Stimulated activated CD4-positive, alpha-beta T cell treated with anti-CD3 and anti-CD28 coated beads, Interleukin-12 subunit alpha, Interleukin-12 subunit beta, amount 100 ng/mL, for 24 hours (primary cell): ENCODE measurements around the gene AKR1A1.
"Not testable (repeated sequence)": the region's sequence is repeated elsewhere in the genome, so short reads cannot be mapped to it uniquely, and the experiment has no call there.

ENCODE experiments used
- DNase-seq, 2 experiments: peaks; one replicate each; pipeline ENCODE4 v3.0.0-alpha.2; 2020; ENCODE audit warnings: low read depth in 2 of 2

The AKR1A1 gene

DNA sequence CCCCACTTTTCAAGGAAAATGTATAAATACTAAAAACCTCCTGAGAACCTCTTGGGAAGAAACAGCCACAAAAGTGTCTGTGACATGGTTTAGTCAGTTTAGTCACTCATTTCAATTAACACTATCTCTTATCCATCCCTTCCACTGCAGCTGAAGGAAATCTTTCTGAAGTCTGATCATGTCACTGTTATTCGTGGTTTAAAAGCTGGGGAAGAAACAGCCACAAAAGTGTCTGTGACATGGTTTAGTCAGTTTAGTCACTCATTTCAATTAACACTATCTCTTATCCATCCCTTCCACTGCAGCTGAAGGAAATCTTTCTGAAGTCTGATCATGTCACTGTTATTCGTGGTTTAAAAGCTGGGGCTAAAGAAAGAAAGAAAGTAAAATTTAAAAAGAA, 27.1 kb upstream of the AKR1A1 start:
- DNase-seq: not testable (repeated sequence)

DNA sequence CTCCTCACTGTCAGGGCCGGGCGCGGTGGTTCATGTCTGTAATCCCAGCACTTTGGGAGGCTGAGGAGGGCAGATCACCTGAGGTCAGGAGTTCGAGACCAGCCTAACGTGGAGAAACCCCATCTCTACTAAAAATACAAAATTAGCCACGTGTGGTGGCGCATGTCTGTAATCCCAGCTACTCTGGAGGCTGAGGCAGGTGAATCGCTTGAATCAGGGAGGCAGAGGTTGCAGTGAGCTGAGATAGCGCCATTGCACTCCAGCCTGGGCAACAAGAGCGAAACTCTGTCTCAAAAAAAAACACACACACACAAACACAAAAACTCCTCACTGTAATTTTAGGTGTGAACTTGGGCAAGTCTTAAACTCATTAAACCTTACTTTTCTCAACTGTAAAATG, 26.7 kb upstream of the AKR1A1 start:
- DNase-seq: not testable (repeated sequence)

DNA sequence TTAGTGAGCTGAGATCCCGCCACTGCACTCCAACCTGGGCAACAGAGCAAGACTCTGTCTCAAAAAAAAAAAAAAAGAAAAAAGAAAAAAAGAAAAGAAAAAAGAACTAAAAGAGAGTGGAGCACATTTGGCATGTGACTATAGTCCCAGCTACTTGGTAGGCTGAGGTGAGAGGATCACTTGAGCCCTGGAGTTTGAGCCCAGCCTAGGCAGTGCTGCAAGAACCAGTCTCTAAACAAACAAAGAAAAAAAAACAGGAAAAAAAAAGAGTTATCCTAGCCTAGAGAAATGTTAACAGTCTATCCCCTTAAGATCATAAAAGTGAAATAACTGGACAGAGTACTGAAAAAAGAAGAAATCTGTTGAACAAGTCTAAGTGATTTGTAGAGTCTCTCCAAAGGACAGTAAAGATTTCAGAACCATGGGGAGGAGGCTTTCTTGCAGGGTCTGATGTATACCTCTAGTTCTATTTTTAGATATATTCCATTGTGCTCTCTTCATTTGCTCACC, 24.4 kb upstream of the AKR1A1 start:
- DNase-seq: no peak

DNA sequence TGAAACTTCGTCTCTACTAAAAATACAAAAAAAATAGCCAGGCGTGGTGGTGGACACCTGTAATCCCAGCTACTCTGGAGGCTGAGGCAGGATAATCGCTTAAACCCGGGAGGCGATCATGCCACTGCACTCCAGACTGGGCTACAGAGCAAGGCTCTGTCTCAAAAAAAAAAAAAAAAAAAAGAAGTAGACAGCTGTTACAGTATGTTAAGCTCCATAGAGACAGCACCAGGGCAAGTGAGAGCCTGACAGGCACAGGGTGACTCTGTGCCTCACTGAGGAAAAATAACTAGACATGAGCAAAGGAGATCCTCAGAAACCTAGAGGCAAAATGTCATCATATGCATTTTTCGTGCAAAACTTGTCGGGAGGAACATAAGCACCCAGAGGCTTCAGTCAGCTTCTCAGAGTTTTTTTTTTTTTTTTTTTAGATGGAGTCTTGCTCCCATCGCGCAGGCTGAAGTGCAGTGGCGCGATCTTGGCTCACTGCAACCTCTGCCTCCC, 19.9 kb upstream of the AKR1A1 start:
- DNase-seq: no peak

DNA sequence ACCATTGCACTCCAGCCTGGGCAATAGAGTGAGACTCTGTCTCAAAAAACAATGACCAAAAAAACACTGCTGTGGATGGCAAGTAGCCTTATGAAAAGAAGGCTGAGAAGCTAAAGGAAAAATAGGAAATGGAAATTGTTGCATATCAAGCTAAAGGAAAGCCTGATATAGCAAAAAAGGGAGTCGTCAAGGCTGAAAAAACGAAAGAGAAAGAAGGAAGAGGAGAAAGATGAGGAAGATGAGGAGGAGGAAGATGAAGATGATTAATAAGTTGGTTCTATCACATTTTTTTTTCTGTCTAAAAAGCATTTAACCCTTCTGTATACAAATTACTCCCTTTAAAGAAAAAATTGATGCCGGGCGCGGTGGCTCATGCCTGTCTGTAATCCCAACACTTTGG, 18.8 kb upstream of the AKR1A1 start:
- DNase-seq: no peak

DNA sequence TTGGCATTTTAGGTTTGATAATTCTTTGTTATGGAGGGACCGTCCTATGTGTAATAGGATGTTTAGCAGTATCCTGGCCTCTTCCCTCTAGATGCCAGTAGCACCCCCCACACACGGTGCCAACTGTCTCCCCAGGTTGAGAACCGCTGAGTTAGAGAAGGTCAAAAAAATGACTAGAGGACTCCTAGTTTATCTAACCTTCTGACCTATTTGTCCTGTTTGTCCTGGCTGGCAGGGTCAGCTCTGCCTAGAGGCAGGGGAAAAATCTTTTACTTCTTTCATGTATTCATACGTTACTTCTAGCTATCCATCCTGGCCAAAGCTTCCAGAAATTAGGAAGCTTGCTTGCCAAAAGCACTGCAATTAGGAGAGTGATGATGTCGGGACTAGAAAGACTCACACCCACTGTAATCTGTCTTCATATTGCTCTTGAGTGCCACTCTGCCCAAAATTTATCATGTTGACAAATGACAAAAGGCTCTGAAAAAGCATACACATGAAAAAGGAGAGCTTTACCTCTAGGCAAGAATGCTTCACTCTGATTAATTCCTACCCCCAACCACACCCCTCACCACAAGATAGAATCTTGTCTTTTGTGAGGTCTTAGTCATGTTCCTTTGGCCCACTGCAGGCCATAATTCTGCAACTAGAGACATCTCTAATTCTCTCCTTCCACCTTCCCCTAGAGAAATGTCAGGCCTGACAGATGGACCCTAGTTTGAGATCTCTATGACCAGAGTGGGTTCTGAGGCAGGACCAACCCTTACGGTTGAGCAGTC, 14.4 kb upstream of the AKR1A1 start:
- no peak for DNase-seq

DNA sequence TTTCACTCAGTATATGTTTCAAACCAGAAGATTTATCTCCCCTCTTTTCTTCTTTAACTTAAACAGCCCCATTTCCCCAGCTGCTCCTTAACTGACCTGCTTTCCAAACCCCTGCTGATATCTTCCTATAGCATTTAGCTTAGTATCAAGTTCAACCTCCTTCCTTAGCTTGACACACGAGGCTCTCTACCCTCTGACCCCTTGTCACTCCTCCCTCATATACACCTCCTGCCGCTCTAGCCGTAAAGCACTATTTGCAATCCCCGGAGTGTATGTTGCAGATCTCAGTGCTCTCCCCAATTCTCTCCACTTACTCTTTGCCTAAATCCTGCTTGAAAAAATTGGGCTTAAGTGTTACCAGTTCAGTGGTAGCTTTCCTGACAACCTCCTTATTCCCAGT, 13.7 kb upstream of the AKR1A1 start:
- no peak for DNase-seq

DNA sequence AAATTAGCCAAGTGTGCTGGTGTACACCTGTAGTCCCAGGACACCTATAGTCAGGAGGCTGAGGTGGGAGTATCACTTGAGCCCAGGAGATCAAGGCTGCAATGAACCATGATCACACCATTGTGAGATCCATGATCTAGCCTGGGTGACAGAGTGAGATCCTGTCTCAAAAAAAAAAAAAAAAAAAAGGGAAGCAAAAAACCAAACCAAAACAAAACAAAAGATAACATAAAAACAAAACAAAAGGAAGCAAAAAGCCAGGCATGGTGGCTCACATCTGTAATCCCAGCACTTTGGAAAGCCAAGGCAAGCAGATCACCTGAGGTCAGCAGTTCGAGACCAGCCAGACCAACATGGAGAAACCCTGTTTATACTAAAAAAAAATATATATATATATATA, 9.4 kb upstream of the AKR1A1 start:
- DNase-seq: no peak

DNA sequence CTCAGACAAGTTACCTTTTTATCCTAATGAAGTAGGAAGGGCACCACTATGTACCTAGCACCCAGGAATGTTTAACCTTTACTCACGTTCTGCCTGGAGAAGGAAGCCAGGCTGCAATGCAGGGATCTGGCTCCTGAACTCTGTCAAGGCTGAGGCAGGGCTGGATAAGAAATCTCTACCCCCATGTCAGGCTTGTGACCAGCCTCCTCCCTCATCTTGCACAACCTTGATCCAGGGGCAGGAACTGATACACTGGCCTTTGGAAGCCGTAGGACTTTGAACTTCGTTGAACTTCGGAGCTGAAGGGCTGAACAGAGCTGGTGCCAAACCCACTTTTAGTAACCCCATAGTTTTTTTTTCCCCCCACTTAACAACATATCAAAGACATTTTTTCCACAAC, 8.0 kb upstream of the AKR1A1 start:
- DNase-seq: no peak

DNA sequence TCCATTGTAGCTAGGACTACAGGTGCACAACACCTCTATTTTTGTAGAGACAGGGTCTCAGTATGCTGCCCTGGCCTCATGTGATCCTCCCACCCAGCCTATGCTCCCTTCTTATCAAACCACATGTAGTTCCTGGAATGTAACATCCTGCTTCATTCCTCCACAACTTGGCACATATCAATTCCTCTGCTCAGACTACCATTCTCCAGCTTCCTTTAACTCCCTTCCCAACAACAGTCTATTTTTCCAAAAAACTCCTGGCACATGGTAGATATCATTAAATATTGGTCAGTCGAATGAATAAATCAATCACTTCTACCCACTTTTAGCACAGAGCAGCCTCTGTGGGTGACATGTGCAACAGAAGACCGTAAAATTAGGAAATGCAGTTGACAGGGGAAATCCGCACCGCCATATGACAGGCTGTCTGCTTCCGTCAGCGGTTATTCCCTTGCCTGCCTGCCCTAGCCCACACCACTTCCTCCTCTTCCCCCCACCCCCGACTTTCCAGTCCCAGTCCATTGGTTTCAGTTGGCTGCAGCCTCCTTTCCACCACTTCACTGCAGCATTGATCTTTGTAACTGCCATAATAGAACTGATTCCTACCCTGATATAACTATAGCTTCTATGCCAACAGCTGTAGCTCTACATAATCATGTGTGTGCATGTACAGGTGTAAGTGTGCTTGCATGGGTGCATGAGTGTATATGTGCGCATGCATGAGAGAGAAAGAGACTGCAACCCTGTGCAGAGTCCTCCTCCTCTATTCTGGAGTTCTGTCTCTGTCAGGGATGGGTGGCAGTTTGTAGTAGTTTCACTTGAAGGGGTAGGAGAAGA, 6.8 kb upstream of the AKR1A1 start:
- DNase-seq: peak; percentile 35 to 68

DNA sequence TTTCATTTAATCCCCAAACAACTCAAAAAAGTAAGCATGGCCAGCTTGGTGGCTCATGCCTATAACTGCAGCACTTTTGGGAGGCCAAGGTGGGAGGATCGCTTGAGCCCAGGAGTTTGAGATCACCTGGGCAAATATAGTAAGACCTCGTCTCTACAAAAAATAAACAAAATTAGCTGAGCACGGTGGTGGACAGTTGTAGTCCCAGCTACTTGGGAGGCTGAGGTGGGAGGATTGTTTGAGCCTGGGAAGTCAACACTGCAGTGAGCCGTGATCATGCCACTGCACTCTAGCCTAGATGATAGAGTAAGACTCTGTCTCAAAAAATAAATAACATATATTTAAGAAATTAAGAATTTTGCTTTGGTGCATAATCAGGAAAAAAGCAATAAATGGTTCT, 6.1 kb upstream of the AKR1A1 start:
- no peak for DNase-seq

DNA sequence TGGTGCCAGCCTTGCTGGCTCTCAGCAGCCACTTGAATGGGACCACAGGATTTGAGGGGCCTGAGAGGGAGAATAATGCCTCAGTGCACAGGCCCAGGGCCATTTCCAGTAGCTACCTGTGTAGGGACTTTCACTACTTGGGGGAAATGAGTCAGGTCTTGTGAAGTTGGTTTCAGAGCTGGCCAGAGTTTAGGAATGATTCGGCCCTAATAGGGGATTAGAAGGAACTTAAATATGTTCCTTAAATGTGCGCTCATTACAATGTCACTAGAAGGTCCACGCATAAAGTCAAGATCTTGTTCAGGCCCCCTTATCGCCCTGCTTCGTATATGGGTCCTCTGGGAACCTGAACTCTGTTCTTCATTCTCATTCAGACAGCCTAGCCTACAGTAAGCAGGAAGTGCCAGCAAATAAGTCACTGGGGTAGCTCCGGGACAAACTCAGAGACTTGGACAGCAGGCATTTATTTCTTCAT, 5.6 kb upstream of the AKR1A1 start:
- no peak for DNase-seq

DNA sequence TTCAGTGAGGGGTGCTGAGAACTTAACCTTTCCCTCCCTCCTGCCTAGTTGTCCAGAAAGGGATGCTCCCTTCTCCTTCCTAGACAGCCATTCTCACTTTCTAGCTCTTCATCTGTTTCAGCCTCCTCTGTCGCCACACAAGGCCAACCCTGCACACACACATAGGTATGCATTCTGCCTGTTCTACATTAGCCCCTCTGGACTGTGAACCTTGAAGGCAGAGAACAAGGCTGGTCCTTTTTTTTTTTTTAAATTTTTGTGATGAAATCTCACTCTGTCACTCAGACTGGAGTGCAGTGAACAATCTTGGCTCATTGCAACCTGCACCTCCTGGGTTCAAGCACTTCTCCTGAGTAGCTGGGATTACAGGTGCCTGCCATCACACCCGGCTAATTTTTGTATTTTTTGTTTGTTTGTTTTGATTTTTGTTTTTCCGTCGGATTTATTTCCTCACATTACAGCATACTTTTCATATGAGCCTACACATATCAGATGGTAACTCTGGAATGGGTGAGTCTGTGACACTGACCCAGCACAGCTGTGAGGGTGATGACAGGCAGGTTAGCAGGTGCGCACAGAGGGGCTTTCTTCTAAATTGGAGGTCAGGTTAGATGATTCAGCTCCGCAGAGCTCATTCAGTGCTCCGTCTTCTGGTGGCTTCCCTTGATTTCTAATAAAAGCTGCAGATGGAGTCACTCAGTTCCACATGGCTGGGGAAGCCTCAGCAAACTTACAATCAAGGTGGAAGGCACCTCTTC, 4.9 kb upstream of the AKR1A1 start:
- no peak for DNase-seq

DNA sequence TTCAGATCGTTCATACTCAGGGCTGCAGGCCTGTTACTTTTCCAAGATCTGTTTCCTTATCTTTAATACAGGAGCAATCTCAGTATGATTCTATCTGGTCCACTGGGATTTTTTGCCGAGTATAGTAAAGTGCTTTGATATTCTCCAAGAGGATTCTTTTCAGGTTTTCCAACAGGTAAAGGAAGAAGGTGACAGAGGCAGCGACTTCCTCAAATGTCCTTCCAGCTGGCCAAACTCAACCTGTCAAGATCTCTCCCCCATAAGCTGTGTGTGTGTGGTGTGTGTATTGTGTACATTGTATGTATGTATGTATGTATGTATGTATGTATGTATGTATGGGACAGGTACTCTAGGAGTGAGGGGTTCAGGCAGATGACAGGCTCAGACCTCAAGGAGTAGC, 1.1 kb downstream of the AKR1A1 start:
- DNase-seq: no peak

DNA sequence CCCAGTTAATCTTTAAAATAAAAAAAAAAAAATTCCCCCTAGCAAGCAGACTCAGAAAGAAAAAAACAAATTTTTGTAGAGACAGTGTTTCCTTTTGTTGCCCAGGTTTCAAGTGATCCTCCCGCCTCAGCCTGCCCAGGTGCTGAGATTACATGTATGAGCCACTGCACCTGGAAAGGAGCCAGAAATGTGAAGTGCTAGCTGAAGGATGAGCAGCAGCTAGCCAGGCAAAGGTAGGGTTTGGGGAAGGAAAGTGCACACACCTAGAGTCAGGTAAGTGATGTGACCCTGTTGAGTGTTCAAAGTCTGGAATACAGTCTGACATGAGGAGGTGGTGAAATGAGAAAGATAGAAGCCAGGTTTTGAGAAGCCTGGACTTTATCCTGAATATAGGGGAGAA, 1.7 kb downstream of the AKR1A1 start:
- no peak for DNase-seq

DNA sequence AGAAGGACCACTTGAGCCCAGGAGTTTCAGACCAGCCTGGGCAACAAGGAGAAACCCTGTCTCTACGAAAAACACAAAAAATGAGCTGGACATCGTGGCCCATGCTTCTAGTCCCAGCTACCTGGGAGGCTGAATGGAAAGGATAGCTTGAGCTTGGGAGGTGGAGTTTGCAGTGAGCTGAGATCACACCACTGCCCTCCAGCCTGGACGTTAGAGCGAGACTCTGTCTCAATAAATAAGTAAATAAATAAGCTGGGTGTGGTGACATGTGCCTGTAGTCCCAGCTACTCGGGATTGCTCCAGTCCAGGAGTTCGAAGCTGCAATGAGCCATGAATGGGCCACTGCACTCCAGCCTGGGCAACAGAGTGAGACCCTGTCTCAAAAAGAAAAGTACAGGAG, 3.6 kb downstream of the AKR1A1 start:
- DNase-seq: no peak

DNA sequence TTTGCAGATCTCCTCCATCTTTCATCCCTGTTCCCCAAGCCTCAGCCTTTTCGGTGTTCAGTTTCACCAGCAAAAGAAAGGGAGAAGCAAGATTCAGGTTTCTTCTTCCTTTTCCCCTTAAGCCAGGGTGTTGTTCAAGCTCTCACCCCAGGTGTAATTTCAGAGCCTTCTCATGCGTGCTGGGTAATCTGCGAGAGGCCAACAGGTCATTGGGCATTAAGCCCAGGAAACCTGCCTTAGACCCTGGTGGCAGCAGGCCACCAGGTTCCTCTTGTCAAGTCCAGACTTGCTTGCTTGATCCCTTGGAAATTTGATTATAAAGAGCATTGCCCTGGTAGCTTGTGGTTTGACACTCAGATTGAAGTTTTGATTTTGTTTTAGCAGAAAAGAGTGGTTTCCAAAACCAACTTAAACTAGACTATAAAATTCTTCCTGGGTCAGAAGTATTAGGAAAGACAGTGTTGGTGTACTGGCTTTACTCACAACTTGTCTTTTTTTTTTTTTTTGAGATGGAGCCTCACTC, 6.9 kb downstream of the AKR1A1 start:
- no peak for DNase-seq

DNA sequence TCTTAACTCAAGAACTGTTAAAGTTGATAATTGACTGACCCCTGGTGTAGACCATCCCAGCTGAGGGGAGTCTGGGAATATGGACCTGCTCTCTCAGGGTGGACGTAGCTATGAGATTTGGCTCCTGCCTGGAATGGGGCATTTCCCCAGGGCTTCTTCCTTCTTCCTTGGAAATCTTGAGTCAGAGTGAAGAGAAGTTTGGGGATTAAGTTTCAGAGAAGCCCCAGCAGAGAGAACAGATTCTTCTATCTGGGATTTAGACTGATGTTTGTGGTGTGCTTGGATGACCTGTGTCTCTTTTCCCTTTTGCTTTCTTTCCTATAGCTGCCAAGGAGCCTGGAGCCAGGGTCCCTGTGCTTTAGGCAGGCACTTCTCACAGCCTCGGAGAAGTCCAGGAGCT, 13.2 kb downstream of the AKR1A1 start:
- no peak for DNase-seq

DNA sequence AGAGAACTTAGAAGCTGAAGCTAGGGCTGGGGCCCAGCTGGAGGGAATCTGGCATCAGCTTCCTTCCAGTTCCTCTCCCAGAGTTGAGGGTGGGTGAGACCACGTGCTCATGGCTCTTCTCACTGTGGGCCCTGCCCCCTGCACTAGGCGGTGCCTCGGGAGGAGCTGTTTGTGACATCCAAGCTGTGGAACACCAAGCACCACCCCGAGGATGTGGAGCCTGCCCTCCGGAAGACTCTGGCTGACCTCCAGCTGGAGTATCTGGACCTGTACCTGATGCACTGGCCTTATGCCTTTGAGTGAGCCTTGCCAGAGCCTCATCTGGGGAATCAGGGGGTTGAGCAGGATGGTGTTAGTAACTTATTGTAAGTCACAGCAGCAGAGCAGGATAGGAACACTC, 16.1 kb downstream of the AKR1A1 start:
- DNase-seq: no peak

DNA sequence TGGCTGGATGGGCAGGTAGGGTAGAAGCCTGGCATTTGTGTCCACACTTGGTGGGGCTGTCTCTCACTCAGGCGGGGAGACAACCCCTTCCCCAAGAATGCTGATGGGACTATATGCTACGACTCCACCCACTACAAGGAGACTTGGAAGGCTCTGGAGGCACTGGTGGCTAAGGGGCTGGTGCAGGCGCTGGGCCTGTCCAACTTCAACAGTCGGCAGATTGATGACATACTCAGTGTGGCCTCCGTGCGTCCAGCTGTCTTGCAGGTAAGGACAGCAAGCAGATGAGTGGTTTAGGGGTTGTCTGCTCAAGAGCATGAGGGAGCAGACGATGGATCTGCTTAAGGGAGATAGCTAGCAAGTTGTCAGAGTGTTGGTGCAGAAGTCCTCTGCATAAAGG, 17.3 kb downstream of the AKR1A1 start:
- no peak for DNase-seq

DNA sequence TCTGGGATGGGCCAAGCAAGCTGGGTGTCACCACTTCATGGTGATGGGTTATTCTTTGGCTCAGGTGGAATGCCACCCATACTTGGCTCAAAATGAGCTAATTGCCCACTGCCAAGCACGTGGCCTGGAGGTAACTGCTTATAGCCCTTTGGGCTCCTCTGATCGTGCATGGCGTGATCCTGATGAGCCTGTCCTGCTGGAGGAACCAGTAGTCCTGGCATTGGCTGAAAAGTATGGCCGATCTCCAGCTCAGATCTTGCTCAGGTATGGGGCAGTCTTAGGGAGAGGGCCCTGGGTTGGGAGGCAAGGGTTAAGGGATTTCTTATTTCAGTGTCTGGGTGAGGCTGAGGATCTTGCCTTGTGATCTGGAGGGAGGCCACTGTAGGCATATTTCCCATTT, 17.8 kb downstream of the AKR1A1 start:
- DNase-seq: no peak

DNA sequence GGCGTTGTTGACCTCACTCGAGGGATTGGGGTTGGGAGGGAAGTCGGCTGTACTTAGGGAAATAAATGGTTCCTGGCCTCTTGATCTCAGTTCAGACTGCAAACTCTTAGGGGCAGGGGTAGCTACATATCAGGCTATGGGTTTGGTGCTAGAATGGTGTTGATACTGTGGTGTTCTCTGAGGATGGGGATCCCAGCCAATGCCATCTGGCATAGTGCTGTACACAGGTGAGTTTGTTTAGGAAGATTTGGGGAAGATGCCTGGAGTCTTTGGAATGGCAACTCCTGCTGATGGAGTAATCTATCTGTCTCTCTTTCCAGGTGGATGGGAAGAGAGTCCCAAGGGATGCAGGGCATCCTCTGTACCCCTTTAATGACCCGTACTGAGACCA, 18.9 kb downstream of the AKR1A1 start:
- no peak for DNase-seq
